ENCODE results near the gene TRIM33.
"Not testable (repeated sequence)": the region's sequence is repeated elsewhere in the genome, so short reads cannot be mapped to it uniquely, and the experiment has no call there.

TRIM33 gene

GRCh38 chr1:114490274-114490693, 20.7 kb downstream of the TRIM33 start:
- Histone ChIP-seq H3K36me3 (ENCODE audit: control insufficient read depth, insufficient read depth, low read length) (no peaks in the 10 kb centered on the region), H3K27me3 (replicated peaks; ENCODE audit: control insufficient read depth, insufficient read depth, low read length) (no peaks in the 10 kb centered on the region), H3K4me3 (replicated peaks; ENCODE audit: low read depth, low read length) (no peak overlapping the region)
- DNase-seq (ENCODE audit: extremely low read depth, insufficient read length): no peak
- TF ChIP-seq CTCF (IDR thresholded peaks at IDR 0.05; ENCODE audit: insufficient read depth, low read length, poor library complexity, severe bottlenecking): no peak

- no peaks in the 10 kb centered on the region for H3K36me3 ChIP-seq (ENCODE audit: control insufficient read depth, insufficient read depth, low read length)
- no peak for TF ChIP-seq CTCF (IDR thresholded peaks at IDR 0.05; ENCODE audit: insufficient read depth, low read length, poor library complexity, severe bottlenecking)
- DNase-seq (ENCODE audit: extremely low read depth, insufficient read length): no peak
- H3K27me3 ChIP-seq (replicated peaks; ENCODE audit: control insufficient read depth, insufficient read depth, low read length): no peaks in the 10 kb centered on the region
- H3K4me3 ChIP-seq (replicated peaks; ENCODE audit: low read depth, low read length): no peak overlapping the region
Observed at GRCh38 chr1:114488739-114489138, 22.3 kb downstream of the TRIM33 start.

- Histone ChIP-seq H3K27me3 (replicated peaks; ENCODE audit: control insufficient read depth, insufficient read depth, low read length) (no peaks in the 10 kb centered on the region), H3K4me3 (replicated peaks; ENCODE audit: low read depth, low read length) (no peak overlapping the region), H3K36me3 (ENCODE audit: control insufficient read depth, insufficient read depth, low read length) (no peaks in the 10 kb centered on the region)
- DNase-seq (ENCODE audit: extremely low read depth, insufficient read length): no peak
- TF ChIP-seq CTCF (IDR thresholded peaks at IDR 0.05; ENCODE audit: insufficient read depth, low read length, poor library complexity, severe bottlenecking): no peak
Observed at GRCh38 chr1:114485286-114485685, 25.7 kb downstream of the TRIM33 start.

- no peak overlapping the region for H3K4me3 ChIP-seq (replicated peaks; ENCODE audit: low read depth, low read length)
- DNase-seq (ENCODE audit: extremely low read depth, insufficient read length): peak; percentile 58
- no peak for TF ChIP-seq CTCF (IDR thresholded peaks at IDR 0.05; ENCODE audit: insufficient read depth, low read length, poor library complexity, severe bottlenecking)
- H3K36me3 ChIP-seq (ENCODE audit: control insufficient read depth, insufficient read depth, low read length): no peaks in the 10 kb centered on the region
- no peaks in the 10 kb centered on the region for H3K27me3 ChIP-seq (replicated peaks; ENCODE audit: control insufficient read depth, insufficient read depth, low read length)
Observed at GRCh38 chr1:114482585-114482984, 28.4 kb downstream of the TRIM33 start.

- H3K36me3 ChIP-seq (ENCODE audit: control insufficient read depth, insufficient read depth, low read length); H3K27me3 ChIP-seq (replicated peaks; ENCODE audit: control insufficient read depth, insufficient read depth, low read length); H3K4me3 ChIP-seq (replicated peaks; ENCODE audit: low read depth, low read length); DNase-seq (ENCODE audit: extremely low read depth, insufficient read length): not testable (repeated sequence)
Observed at GRCh38 chr1:114479636-114480035, 31.4 kb downstream of the TRIM33 start.

GRCh38 chr1:114479134-114479533, 31.9 kb downstream of the TRIM33 start:
- no peak overlapping the region for H3K4me3 ChIP-seq (replicated peaks; ENCODE audit: low read depth, low read length)
- H3K27me3 ChIP-seq (replicated peaks; ENCODE audit: control insufficient read depth, insufficient read depth, low read length): no peaks in the 10 kb centered on the region
- H3K36me3 ChIP-seq (ENCODE audit: control insufficient read depth, insufficient read depth, low read length): no peaks in the 10 kb centered on the region
- DNase-seq (ENCODE audit: extremely low read depth, insufficient read length): no peak
- TF ChIP-seq CTCF (IDR thresholded peaks at IDR 0.05; ENCODE audit: insufficient read depth, low read length, poor library complexity, severe bottlenecking): no peak
